Measurements from ENCODE around the gene FARP1.

Gene FARP1

DNA sequence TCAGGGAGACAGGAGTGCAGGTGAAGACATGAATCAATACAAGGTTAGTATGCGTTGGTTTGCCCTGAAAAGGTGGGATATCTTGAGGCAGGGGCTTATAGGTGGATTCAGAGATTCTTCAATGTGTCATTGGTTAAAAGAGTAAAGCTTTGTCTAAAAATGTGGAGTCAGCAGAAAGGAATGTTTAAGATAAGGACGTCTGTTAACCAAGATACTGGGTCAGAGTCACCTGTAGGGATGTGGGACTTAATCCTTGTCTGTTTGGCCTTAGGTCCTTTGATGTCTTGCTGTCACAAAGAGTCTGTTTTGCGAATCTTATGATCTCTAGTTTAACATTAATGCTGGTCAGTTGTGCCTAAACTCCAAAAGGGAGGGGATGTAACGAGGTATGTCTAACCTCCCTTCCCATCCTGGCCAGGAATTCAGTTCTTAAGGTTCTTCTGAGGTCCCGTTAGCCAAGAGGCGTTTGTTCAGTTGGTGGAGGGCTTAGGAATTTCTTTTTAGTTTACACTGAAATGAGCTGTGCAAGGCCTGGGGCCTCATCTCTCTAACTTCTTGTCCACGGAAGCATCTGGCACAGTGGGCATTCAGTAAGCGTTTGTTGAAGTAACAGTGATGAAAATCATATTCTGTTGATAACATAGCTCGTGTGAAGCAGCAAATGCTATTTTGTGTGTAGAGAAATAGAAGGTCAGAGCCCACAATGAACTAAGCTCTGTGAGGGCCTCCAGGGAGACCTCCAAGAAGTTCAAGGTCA, 130.4 kb downstream of the FARP1 start:
- no peak for DNase-seq (ENCODE audit: low read depth)
- no peak overlapping the region for H3K4me3 ChIP-seq (ENCODE audit: low read depth, low read length)

DNA sequence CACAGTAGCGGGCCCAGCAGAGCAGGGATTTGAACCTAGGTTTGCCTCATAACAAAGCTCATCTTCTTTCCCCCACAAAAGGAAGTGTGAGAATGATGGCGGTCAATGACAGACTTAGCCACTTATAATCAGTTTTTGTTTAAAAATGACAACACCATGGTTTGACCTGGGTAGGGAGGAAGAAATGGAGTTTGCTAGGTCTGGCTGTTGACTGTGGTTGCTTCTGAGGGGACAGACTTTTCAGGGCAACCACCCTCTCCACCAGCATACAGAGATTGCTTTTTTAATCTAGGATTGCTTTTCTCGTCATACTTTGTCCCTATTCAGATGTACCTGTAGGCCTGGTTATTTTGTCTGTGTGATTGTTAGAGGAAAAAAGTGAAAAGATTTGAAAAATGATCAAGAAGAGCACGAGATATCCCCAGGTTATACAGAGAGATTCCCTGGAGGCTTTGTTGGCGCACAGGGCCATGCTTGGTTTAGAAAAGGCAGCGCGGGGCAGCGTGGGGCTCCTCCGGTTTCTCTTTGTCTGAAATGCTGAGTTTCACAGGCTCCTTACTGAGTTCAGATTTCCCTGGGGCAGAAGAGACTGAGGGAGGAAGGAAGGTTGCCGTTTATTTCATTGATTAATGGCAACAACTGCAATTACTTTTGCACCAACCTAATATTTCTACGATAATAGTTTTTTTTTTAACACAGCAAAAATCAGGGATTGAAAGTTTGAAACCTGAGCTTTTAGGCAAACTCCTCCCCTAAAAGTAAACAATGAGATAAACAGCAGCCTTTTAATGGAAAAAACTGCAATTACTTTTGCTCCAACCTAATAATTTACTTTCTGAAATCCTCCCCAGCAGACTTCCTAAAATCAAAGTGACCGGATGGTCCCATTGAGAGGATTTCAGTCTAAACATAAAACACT, 131.2 kb downstream of the FARP1 start:
- DNase-seq (ENCODE audit: low read depth): no peak
- H3K4me3 ChIP-seq (ENCODE audit: low read depth, low read length): no peak overlapping the region

DNA sequence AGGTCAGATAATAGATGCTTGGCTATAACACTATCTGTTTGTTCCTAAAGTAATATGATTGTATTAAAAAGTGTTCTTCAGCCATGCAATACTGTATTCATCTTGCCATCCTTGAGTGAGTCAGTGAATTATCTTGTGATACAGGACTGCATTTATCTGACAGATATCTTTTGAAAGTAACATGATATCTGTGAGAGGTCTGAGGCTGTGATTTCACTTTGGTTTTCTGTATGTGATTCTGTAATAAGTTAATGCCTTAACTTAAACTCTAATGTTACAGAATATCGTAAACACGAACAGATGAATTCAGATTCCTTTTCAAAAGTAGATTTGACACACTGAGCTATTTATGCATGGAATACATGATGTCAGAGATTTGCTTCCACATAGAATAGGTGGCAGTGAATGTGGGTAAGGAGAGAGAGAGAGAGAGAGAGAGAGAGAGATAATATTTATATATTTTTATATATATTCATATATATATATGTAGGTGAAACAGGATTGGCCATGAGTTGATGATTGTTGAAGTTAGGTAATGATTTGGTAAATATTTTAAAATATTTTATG, 132.1 kb downstream of the FARP1 start:
- no peak for DNase-seq (ENCODE audit: low read depth)

DNA sequence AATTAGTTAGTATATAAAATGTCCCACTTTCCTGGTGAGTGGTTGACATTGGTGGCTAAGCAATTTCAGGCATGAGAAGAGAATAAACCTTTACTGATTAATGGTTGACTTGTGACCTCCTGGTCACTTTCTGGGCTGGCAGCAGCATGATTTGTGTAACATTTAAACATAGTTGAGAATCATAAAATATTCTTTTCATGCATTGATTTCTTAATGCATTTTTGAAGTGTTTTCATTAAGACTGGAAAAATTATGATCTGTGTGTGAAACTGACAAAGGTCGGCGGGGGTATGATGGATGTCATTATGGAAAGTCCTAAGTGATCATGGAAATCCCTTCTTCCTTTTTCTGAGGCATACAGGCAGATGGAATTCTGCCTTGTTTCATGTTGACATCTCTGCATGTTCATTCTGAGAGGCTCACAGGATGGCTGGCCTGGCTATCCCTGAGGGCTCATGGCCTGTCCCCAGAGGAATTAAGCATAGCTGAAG, 132.8 kb downstream of the FARP1 start:
- no peak for DNase-seq (ENCODE audit: low read depth)
- no peak overlapping the region for H3K4me3 ChIP-seq (ENCODE audit: low read depth, low read length)

More for the DNA sequence above, 132.1 kb downstream of the FARP1 start:
- no peak overlapping the region for H3K4me3 ChIP-seq (ENCODE audit: low read depth, low read length)

DNA sequence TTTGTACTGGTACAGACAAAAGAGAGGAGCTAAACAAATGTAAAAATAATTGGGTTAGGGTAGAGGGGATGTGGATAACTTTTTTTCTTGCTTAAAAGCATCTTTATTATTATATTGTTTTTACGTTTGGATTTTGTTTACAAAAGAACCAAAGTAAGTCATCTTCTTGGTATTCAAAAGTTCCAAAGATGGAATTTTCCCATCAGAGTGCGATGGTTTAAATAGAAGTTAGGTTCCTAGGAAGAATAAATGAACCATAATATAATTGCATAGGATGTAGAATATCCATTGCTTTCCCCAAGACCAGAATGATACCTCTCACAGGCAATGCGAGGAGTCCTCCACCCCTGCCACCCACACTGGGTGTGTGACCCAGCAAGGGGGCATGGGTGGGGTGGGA, 133.6 kb downstream of the FARP1 start:
- DNase-seq (ENCODE audit: low read depth): no peak
- no peak overlapping the region for H3K4me3 ChIP-seq (ENCODE audit: low read depth, low read length)

DNA sequence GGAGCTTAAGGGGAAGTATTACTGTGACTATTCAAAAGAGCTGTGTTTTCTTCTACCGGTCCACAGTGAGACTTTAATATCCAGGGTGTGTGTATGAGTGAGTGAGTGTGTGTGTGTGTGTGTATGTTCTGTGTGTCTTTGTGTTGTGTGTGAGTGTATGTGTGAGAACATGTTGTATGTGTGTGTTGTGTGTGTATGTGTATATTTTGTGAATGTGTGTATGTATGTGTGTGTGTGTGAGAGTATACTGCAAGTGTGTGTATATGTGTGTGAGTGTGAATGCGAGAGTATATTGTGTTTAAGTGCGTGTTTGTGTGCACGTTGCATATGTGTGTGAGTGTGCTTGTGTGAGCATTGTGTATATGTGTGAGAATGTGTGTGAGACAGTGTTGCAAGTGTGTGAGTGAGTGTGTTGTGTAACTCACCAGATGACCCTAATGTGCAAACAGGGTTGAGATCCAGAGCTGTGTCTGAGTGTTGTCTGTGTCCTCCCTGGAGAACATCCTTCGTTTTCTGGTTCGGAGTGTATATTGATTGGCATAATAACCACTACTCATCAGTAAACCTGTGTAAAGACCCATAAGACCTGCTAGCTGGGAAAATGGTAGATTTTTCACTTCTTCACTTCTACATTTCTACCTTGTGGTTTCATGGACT, 135.3 kb downstream of the FARP1 start:
- no peak for DNase-seq (ENCODE audit: low read depth)
- H3K4me3 ChIP-seq (ENCODE audit: low read depth, low read length): no peak overlapping the region

DNA sequence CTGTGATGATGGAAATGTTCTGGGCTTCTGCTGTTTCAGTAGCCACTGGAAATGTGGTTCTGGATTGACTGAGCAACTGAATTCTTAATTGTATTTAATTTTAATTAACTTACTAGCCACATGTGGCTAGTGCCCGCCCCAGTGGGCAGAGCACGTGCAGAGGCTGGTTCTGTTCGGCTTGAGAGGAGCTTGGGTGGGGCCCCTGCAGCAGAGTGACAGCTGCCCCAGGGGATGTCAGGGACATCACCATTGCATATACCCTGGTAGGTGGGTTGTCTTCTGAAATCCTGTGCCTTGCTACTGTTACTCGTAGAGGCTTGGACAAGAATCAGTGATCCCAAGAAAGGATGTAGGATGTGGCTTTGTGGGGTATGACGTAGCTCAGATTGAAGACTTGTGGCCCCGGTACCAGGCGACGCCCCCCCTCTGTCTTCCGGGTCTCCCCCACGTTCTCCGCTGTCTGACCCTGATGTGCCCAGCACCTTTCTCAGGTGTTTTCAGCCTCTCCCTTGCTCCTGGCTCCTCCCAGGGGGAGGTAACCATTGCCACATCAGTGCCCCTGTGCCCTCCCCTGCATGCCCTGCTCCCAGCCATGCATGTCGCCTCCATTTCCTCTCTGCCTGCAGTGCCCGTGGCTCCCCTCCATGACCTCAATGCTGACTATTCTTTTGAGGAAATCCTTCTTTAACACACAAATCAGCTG, 136.7 kb downstream of the FARP1 start:
- DNase-seq (ENCODE audit: low read depth): no peak
- no peak overlapping the region for H3K4me3 ChIP-seq (ENCODE audit: low read depth, low read length)

DNA sequence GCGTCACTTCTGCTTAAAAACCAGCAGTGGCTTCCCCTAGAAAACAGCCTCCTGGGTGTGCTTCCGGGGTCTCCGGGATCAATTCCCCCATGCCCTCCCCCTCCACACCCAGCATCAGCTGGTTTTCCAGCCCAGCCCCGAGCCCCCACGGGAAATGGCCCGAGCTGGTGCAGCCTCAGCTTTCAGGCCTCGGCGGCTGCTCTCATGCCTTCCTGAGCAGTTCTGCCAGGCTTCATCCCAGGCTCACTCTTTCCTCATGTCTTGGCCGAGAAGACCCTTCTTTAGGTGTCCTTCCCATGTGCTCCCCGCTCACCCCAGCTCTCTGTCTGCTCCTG, 137.2 kb downstream of the FARP1 start:
- no peak overlapping the region for H3K4me3 ChIP-seq (ENCODE audit: low read depth, low read length)
- no peak for DNase-seq (ENCODE audit: low read depth)

DNA sequence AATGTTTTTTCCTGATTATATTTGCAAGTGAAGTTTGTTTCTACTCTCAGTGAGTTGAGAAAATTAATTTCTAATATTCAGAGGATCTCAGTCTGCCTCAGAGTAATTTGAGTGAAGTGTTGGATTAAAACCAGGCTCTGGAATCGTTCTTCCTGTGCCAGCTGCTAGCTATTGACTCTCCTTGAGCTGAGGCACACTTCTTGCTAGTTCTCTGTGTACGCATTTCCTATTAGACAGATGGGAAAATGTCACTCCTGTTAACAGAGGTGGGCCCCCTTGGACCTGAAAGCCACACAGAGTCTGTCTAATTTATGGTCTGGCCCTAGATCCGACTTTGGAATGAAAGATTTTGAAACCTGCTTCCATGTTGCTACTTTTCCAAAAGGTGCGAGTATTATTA, 141.8 kb downstream of the FARP1 start:
- no peak for DNase-seq (ENCODE audit: low read depth)

DNA sequence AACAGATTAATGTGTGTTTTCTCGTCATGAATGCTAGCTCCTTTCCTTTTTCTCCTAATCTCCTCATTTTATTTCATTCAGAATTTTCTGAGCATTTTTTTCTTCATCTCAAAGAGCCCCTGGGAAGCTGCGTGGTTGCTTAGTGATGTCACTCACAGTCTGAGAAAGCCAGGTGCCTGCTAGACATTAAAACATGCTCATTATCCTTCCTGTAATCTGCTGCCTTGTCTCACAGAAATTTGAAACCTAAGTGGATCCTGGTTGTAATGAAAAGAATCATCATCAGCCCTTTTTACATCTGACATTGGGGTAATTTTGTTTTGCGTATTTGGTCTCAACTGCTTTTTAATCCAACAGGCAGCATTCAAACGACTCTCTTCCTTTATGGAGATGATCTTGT, 142.4 kb downstream of the FARP1 start:
- no peak for DNase-seq (ENCODE audit: low read depth)
- no peak overlapping the region for H3K4me3 ChIP-seq (ENCODE audit: low read depth, low read length)

More for the DNA sequence above, 141.8 kb downstream of the FARP1 start:
- no peak overlapping the region for H3K4me3 ChIP-seq (ENCODE audit: low read depth, low read length)

DNA sequence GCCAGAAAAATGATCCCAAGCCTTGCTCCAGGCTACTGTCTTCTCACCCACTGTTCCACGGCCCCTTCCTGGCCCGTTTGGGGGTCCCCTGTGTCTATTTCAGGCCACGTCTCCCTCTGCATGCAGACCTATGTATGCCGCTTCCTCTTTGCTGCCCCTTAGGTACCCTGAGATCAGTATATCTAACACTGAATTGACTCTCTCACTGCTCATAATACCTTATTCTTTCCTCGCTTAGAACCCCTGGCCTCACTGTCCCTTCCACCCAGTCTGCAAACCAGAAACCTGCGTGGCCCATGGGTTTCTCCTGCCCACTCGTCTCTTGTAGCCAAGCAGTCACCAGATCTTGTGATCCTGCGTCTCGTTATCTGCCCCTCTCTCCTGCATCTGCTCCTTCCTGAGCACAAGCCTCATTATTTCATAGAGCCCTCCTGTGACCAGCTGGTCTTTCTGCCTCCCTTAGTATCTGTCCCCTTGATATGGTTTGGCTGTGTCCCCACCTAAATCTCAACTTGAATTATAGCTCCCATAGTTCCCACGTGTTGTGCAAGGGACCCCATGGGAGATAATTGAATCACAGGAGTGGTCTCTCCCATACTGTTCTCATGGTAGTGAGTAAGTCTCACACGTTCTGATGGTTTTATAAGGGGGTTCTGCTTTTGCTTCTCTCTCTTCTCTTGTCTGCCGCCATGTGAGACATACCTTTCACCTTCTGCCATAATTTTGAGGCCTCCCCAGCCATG, 143.1 kb downstream of the FARP1 start:
- no peak overlapping the region for H3K4me3 ChIP-seq (ENCODE audit: low read depth, low read length)
- no peak for DNase-seq (ENCODE audit: low read depth)

DNA sequence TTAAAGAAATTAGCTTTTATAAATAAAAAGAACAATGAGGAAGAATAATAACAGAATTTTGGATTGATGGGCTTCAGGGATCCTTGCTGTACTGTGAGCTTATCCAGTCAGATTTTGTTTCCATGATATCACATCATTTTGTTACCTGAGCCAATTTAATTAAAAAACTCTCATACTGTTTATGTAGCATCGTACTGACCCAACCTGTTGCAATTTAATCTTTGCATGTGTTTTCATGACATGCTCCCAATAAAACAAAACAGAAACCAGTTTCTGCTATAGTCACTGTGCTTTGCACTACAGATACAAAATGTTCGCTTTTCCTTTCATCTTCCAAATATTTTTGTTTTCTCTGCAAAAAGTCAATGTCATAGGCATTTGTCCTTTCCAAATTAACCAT, 143.9 kb downstream of the FARP1 start:
- DNase-seq (ENCODE audit: low read depth): no peak
- no peak overlapping the region for H3K4me3 ChIP-seq (ENCODE audit: low read depth, low read length)

DNA sequence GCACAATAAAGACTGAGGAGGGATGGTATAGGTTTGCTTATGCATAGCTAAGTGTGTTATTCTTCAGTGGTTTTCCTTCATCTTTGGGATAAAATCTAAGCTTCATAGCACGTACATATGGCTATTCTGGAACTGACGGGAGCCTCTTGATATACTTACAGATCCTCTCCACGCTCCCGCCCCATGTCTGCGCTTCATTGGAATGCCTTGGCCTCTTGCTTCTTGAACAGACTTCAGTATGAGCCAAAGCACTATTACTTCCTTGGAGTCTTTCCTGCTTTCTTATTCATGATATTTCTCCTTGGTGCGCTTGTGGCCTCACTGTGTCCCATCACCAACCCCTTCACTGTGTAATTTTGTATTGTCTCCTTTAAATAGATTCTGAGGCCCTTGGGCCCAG, 145.3 kb downstream of the FARP1 start:
- DNase-seq (ENCODE audit: low read depth): no peak
- H3K4me3 ChIP-seq (ENCODE audit: low read depth, low read length): no peak overlapping the region

DNA sequence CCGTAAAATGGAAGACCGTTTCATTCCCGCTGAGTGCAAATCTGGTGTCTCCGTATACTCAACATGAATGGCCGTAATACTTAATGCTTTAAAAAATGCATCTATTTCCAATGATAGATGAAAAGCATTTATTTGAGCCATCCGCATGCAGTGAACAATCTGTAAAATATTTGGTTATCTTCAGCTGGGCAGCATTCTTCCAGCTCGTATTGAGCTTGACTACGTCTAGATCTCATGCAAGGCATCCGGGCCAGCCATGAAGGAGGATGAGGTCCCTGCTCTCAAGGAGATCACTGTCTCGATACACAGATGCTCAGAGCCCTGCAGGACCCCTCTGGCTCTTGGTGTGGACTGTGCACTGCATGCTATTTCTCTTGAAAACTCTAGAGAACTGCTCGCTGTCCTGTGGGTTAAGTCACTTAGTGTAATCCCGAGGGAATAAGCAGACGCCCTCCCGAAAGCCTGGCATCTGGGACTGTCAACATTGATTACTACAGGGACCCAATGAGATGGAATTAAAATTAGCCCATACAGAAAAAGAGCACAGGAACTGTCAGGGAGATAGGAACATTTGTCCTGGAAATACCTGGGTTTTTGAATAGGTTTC, 146.5 kb downstream of the FARP1 start:
- no peak for DNase-seq (ENCODE audit: low read depth)

DNA sequence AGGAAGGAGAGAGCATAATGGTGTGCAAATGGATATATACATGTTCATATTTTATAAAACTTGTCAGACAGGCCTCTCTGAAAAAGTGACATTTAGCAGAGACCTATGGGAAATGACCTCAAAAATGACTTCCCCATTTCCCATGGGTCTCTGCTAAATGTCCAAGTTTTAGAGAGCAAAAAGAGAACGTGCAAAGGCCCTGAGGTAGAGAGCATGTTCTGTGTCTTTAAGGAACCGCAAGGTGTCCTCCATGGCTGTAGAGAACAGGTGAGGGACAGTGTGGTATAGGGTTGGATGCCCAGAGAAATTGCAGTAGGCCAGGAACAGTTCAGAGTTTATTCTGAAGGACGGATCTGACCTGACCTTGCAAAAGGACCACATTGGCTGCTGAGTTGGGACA, 147.4 kb downstream of the FARP1 start:
- H3K4me3 ChIP-seq (ENCODE audit: low read depth, low read length): no peak overlapping the region
- DNase-seq (ENCODE audit: low read depth): no peak

More for the DNA sequence above, 146.5 kb downstream of the FARP1 start:
- no peak overlapping the region for H3K4me3 ChIP-seq (ENCODE audit: low read depth, low read length)

DNA sequence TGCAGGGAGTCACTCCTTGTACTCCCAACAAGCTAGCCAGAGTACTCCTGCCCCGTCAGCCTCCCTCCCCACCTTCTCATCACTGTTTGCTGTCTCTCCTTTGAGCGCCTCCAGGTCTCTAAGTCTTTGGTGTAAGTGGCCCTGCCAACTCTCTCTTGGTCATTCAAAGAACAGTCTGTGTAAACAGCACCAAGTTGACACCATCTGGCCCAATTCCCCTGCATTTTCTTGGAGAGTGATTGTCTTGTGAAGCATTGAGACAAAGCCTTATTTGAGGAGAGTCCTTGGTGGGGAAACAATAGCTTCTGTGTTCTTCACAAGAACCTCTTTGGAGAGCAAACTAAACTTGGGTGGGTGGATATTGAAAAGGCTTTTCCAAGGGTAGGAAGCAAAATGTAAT, 148.8 kb downstream of the FARP1 start:
- DNase-seq (ENCODE audit: low read depth): no peak
- H3K4me3 ChIP-seq (ENCODE audit: low read depth, low read length): no peak overlapping the region

DNA sequence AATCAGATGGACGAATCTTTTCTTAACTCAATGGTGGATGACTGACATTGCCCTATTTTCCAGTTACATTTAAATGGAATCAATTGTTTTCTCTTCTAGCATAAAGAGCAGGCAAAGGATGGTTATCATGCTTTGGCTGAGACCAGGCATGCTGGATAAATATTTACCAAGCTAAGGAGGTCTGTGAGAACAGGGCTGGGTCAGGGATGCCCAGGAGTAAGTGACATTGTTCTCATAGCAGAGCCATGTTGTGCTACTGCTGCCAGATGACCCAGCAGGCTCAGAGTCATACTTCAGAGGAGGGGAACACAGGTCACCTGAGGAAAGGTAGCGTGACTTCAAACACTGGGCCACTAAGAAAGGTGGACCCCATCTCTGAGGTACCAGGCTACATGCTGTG, 150.2 kb downstream of the FARP1 start:
- DNase-seq (ENCODE audit: low read depth): no peak

DNA sequence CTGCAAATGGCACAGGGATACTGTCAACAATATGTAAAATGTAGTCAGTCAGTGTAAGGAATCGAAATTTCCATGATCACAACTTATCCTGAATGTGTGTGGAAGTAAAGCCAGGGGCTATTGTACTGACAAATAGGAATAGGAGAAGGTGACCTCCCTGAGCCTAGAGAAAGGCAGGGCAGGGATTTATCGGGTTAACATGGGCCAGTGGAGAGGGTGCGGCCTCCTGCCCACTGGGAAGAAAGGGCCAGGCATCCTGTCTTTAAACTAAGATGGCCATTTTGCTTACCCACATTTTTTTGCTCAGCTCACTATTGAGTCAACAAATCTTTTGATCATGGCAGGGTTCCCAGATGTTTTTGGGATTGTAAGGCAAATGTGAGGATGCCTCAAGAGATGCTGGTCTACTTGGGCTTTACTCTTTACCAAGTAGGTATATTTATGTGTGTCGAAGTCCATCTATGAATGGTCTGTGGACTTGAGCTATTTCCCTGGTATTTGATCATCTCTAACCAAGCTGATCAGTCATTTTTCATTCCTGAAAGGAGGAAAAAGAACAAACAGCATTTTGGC, 150.8 kb downstream of the FARP1 start:
- DNase-seq (ENCODE audit: low read depth): no peak
- H3K4me3 ChIP-seq (ENCODE audit: low read depth, low read length): no peak overlapping the region

More for the DNA sequence above, 150.2 kb downstream of the FARP1 start:
- H3K4me3 ChIP-seq (ENCODE audit: low read depth, low read length): no peak overlapping the region

Measured in skeletal muscle cell (primary cell).